Dermis lymphatic vessel endothelial cell (primary cell): ENCODE data around the gene AGR3. TPM values are rescaled to one million over a fixed set of nuclear protein-coding genes. Genes with fewer than 3 reads are reported as not detected.

Source experiments
- total RNA-seq: library from RNA; depleted of rRNA; stranded (reverse); fragments of >200 nt; gene quantifications from 2 replicates; pipeline ENCODE4 v1.2.1, GENCODE V29; 2014

The AGR3 gene
- total RNA-seq: not detected in 2 replicates

DNA sequence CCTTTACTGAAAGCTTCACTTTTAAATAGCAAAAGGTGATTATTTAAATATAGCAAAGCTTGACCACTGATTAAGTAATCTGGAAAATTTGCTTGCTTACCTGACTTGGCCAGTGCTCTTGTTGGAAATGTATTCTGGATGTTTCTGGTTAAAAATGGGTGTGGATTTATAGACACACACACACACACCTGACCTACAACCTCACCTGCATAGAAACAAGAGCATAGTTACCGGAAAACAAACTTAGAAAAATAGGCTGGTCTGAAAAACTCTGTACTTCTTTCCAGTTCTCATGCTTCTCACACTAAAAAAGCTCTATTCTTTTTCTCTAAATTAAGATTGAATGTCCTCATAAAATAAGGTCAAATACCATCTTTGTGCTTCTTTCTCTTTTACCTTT is at the start of gene AGR3:
Gene AGR3, minus strand, starts transcription at position 140 of the 400 bp plus-strand sequence. CDS start 3,365 bp downstream, outside the sequence.

Other genes starting within 250 kb of the AGR3 start
- 12.5 and 13.0 TPM in 2 replicates for gene ANKMY2, start 236.2 kb downstream of the AGR3 start, total RNA-seq
- 66.1 and 105 TPM in 2 replicates for gene BZW2, start 235.8 kb downstream of the AGR3 start, total RNA-seq
- gene TSPAN13, start 128.2 kb downstream of the AGR3 start, total RNA-seq: 37.2 and 50.9 TPM in 2 replicates
- not detected in 2 replicates for gene AGR2, start 77.0 kb downstream of the AGR3 start, total RNA-seq